WTC11 (cell line): ENCODE measurements around the gene FBXL4. TPM values are rescaled to one million over a fixed set of nuclear protein-coding genes. Genes with fewer than 3 reads are reported as not detected.

Experiments
- ATAC-seq: fragments of 200-7000 bp; cut with Tn5 transposase; 2 replicates; pipeline ENCODE4 v1.10.0; 2021; ENCODE audit warnings: mild to moderate bottlenecking, moderate library complexity
- CTCF ChIA-PET: fragments of 300-600 bp; sonication (Branson Sonifier 250); formaldehyde crosslinking; loops from one replicate; lab custom pipeline; 2021; ENCODE audit warnings: antibody characterized with exemption; lab: Charles Lee
- POLR2A ChIA-PET: fragments of 350-600 bp; sonication (Branson Sonifier 250); formaldehyde crosslinking; loops from one replicate; lab custom pipeline; 2021; ENCODE audit warnings: antibody characterized with exemption; lab: Charles Lee
- DNase-seq: peaks from one replicate; pipeline ENCODE4 v3.0.0; 2021; ENCODE audit warnings: low spot score
- H3K27ac Mint-ChIP-seq: 2 replicates; pipeline ENCODE4 v1.8.0; 2021; ENCODE audit warnings: mixed read lengths
- H3K27me3 Mint-ChIP-seq: 2 replicates; pipeline ENCODE4 v1.8.0; 2021; ENCODE audit warnings: low read depth, mild to moderate bottlenecking, moderate library complexity, mixed read lengths
- H3K36me3 Mint-ChIP-seq: 2 replicates; pipeline ENCODE4 v1.8.0; 2021; ENCODE audit warnings: mixed read lengths
- H3K4me1 Mint-ChIP-seq: 2 replicates; pipeline ENCODE4 v1.8.0; 2022; ENCODE audit warnings: mixed read lengths
- H3K4me3 Mint-ChIP-seq: 2 replicates; pipeline ENCODE4 v1.8.0; 2021; ENCODE audit warnings: mild to moderate bottlenecking, moderate library complexity, mixed read lengths
- H3K9me3 Mint-ChIP-seq: 2 replicates; pipeline ENCODE4 v1.8.0; 2021; ENCODE audit warnings: mixed read lengths
- GRHL2 ChIP-seq: fragments of 250-450 bp; sonication (Bioruptor Pico); IDR thresholded peaks from 2 replicates; pipeline ENCODE4 v1.8.0; 2022; ENCODE audit warnings: mild to moderate bottlenecking, moderate library complexity; ENCODE audit not compliant: insufficient replicate concordance, severe bottlenecking
- HMGXB4 ChIP-seq: sonication (generic); formaldehyde crosslinking; IDR thresholded peaks from 2 replicates; pipeline ENCODE4 v1.8.1; 2023; ENCODE audit warnings: mild to moderate bottlenecking, moderate library complexity, missing genetic modification reagents
- IRF1 ChIP-seq: sonication (generic); formaldehyde crosslinking; IDR thresholded peaks from 2 replicates; pipeline ENCODE4 v1.8.0; 2023; ENCODE audit warnings: missing genetic modification reagents
- MYBL2 ChIP-seq: sonication (generic); formaldehyde crosslinking; IDR thresholded peaks from 2 replicates; pipeline ENCODE4 v1.8.1; 2023; ENCODE audit warnings: mild to moderate bottlenecking, moderate library complexity, missing genetic modification reagents
- NR1H2 ChIP-seq: sonication (generic); formaldehyde crosslinking; IDR thresholded peaks from 2 replicates; pipeline ENCODE4 v1.9.0; 2021; ENCODE audit warnings: mild to moderate bottlenecking, moderate library complexity, missing genetic modification reagents
- PRRX2 ChIP-seq: fragments of 250-450 bp; sonication (Bioruptor Pico); IDR thresholded peaks from 2 replicates; pipeline ENCODE4 v1.8.0; 2021; ENCODE audit warnings: mild to moderate bottlenecking
- SOX15 ChIP-seq: fragments of 250-450 bp; sonication (Bioruptor Pico); IDR thresholded peaks from 2 replicates; pipeline ENCODE4 v1.9.0; 2021; ENCODE audit warnings: mild to moderate bottlenecking
- STAT6 ChIP-seq: sonication (generic); formaldehyde crosslinking; conservative IDR thresholded peaks from 2 replicates; pipeline ENCODE4 v1.8.1; 2023; ENCODE audit warnings: mild to moderate bottlenecking, low read depth, missing genetic modification reagents, moderate library complexity
- USF2 ChIP-seq: sonication (generic); formaldehyde crosslinking; IDR thresholded peaks from 2 replicates; pipeline ENCODE4 v1.8.1; 2023; ENCODE audit warnings: mild to moderate bottlenecking, missing genetic modification reagents, moderate library complexity
- ZBTB43 ChIP-seq: sonication (generic); formaldehyde crosslinking; IDR thresholded peaks from 2 replicates; pipeline ENCODE4 v1.8.1; 2023; ENCODE audit warnings: mild to moderate bottlenecking, missing genetic modification reagents
- ZNF416 ChIP-seq: fragments of 250-450 bp; sonication (Bioruptor Pico); IDR thresholded peaks from 2 replicates; pipeline ENCODE4 v1.9.0; 2021; ENCODE audit warnings: mild to moderate bottlenecking, inconsistent platforms
- total RNA-seq: library from RNA; stranded (reverse); gene quantifications from 3 replicates; pipeline ENCODE4 v1.2.3, GENCODE V29; 2021

FBXL4 gene
- total RNA-seq, 1 experiment from 2014 or later, result 10.3 TPM

GRCh38 chr6:98945311-98946115 is 2.2 kb downstream of the FBXL4 start:
- TF ChIP-seq ZBTB43, result no peak
- no peak for TF ChIP-seq MYBL2 (CRISPR knock-in tag)
- TF ChIP-seq HMGXB4 (CRISPR knock-in tag), result no peak
- TF ChIP-seq NR1H2, result no peak
- no peak for TF ChIP-seq IRF1 (CRISPR knock-in tag)
- no peak for TF ChIP-seq GRHL2 (CRISPR knock-in tag)
- TF ChIP-seq SOX15 (CRISPR knock-in tag), result no peak
- TF ChIP-seq USF2 (CRISPR knock-in tag), result no peak
- TF ChIP-seq, all 79 proteins: peak for 0
- H3K4me3 Mint-ChIP-seq, result peak overlapping the region; percentile 88; the same call in 1 of the 2 replicates
- H3K36me3 Mint-ChIP-seq, result peaks cover 25% of the 10 kb centered on the region
- no peak overlapping the region for H3K27ac Mint-ChIP-seq
- ATAC-seq (no peak), DNase-seq (no peak)
- peaks cover 37% of the 10 kb centered on the region for H3K9me3 Mint-ChIP-seq
- H3K4me1 Mint-ChIP-seq, result peaks cover 16% of the 10 kb centered on the region
- POLR2A ChIA-PET, result no interaction called here
- no peaks in the 10 kb centered on the region for H3K27me3 Mint-ChIP-seq
- CTCF ChIA-PET, result no interaction called here

GRCh38 chr6:98944598-98945081 is 3.1 kb downstream of the FBXL4 start:
- no peak overlapping the region for H3K4me3 Mint-ChIP-seq
- H3K9me3 Mint-ChIP-seq, result peaks cover 37% of the 10 kb centered on the region
- POLR2A ChIA-PET, result no interaction called here
- no peaks in the 10 kb centered on the region for H3K27me3 Mint-ChIP-seq
- no peak for ATAC-seq
- CTCF ChIA-PET, result no interaction called here
- no peak for DNase-seq
- H3K27ac Mint-ChIP-seq, result no peak overlapping the region
- peaks cover 16% of the 10 kb centered on the region for H3K4me1 Mint-ChIP-seq
- H3K36me3 Mint-ChIP-seq, result peaks cover 31% of the 10 kb centered on the region
- no peak for TF ChIP-seq ZNF416 (CRISPR knock-in tag)
- TF ChIP-seq, all 79 proteins: peak for 0

GRCh38 chr6:98944168-98944567 is 3.6 kb downstream of the FBXL4 start:
- Mint-ChIP-seq H3K4me1 (peaks cover 16% of the 10 kb centered on the region), H3K27ac (no peak overlapping the region), H3K4me3 (no peak overlapping the region), H3K36me3 (peaks cover 35% of the 10 kb centered on the region), H3K9me3 (peaks cover 42% of the 10 kb centered on the region), H3K27me3 (no peaks in the 10 kb centered on the region)
- POLR2A ChIA-PET, result no interaction called here
- ATAC-seq (no peak), DNase-seq (no peak)
- CTCF ChIA-PET, result no interaction called here
- no peak for TF ChIP-seq PRRX2 (CRISPR knock-in tag)
- TF ChIP-seq GRHL2 (CRISPR knock-in tag), result no peak
- no peak for TF ChIP-seq STAT6 (CRISPR knock-in tag)
